ENCODE results near the gene TSSK3.
"Not testable (repeated sequence)": the region's sequence is repeated elsewhere in the genome, so short reads cannot be mapped to it uniquely, and the experiment has no call there.

TSSK3 gene

GRCh38 chr1:32338637-32339145, 23.6 kb upstream of the TSSK3 start:
- DNase-seq (ENCODE audit: low read depth in 2 of 2) = no peak

- DNase-seq (ENCODE audit: low read depth in 2 of 2) = no peak
Observed at GRCh38 chr1:32339363-32339978, 22.9 kb upstream of the TSSK3 start.

GRCh38 chr1:32341186-32341757, 21.1 kb upstream of the TSSK3 start:
- no peak for DNase-seq (ENCODE audit: low read depth in 2 of 2)

GRCh38 chr1:32341971-32342370, 20.4 kb upstream of the TSSK3 start:
- no peak for DNase-seq (ENCODE audit: low read depth in 2 of 2)

- DNase-seq (ENCODE audit: low read depth in 2 of 2) = no peak
Observed at GRCh38 chr1:32342704-32343103, 19.6 kb upstream of the TSSK3 start.

- DNase-seq (ENCODE audit: low read depth in 2 of 2) = no peak
Observed at GRCh38 chr1:32345289-32345827, 17.0 kb upstream of the TSSK3 start.

GRCh38 chr1:32346532-32347157, 15.7 kb upstream of the TSSK3 start:
- no peak for DNase-seq (ENCODE audit: low read depth in 2 of 2)

- DNase-seq (ENCODE audit: low read depth in 2 of 2) = no peak
Observed at GRCh38 chr1:32349211-32349708, 13.1 kb upstream of the TSSK3 start.

- peak; percentile 71 to 72 for DNase-seq (ENCODE audit: low read depth in 2 of 2)
Observed at GRCh38 chr1:32350785-32351398, 11.4 kb upstream of the TSSK3 start.

GRCh38 chr1:32351399-32352238, 10.7 kb upstream of the TSSK3 start:
- DNase-seq (ENCODE audit: low read depth in 2 of 2) = peak; percentile 83 to 87

GRCh38 chr1:32352239-32352745, 10.0 kb upstream of the TSSK3 start:
- no peak for DNase-seq (ENCODE audit: low read depth in 2 of 2)

GRCh38 chr1:32352831-32353383, 9.4 kb upstream of the TSSK3 start:
- no peak for DNase-seq (ENCODE audit: low read depth in 2 of 2)

- DNase-seq (ENCODE audit: low read depth in 2 of 2) = no peak
Observed at GRCh38 chr1:32353431-32353830, 8.9 kb upstream of the TSSK3 start.

- no peak for DNase-seq (ENCODE audit: low read depth in 2 of 2)
Observed at GRCh38 chr1:32353886-32354570, 8.3 kb upstream of the TSSK3 start.

GRCh38 chr1:32355778-32356177, 6.6 kb upstream of the TSSK3 start:
- DNase-seq (ENCODE audit: low read depth in 2 of 2) = not testable (repeated sequence)

GRCh38 chr1:32356478-32356877, 5.9 kb upstream of the TSSK3 start:
- no peak for DNase-seq (ENCODE audit: low read depth in 2 of 2)

GRCh38 chr1:32357614-32358013, 4.7 kb upstream of the TSSK3 start:
- no peak for DNase-seq (ENCODE audit: low read depth in 2 of 2)

GRCh38 chr1:32358435-32358834, 3.9 kb upstream of the TSSK3 start:
- no peak for DNase-seq (ENCODE audit: low read depth in 2 of 2)

- no peak for DNase-seq (ENCODE audit: low read depth in 2 of 2)
Observed at GRCh38 chr1:32361308-32361673, 1.0 kb upstream of the TSSK3 start.
